PC-9 (cell line): Measurements from ENCODE around the gene HES7.

ENCODE experiments used
- CTCF ChIP-seq: fragments of 200-600 bp; sonication (generic); conservative IDR thresholded peaks from 2 replicates; pipeline ENCODE4 v1.6.1; 2017; ENCODE audit warnings: mixed run types, antibody characterized with exemption, mild to moderate bottlenecking, moderate library complexity
- EZH2 ChIP-seq: fragments of 200-600 bp; sonication (generic); IDR thresholded peaks from 2 replicates; pipeline ENCODE4 v1.8.0; 2017; ENCODE audit warnings: antibody characterized with exemption, low read depth

- TF ChIP-seq EZH2 (no peak), CTCF (peak; percentile 81)
Observed at GRCh38 chr17:8079291-8080207, 44.4 kb downstream of the HES7 start.
